CD14-positive monocyte (primary cell): Measurements from ENCODE around the gene PLCB1. TPM values are rescaled to one million over a fixed set of nuclear protein-coding genes. Genes with fewer than 3 reads are reported as not detected.

Experiments used
- DNase-seq, 3 donors: peaks; one replicate each; pipeline ENCODE4 v3.0.0-alpha.2; 2011 to 2022
- H2AFZ ChIP-seq: 2 replicates; pipeline ENCODE4 v1.6.0; 2012; ENCODE audit warnings: mild to moderate bottlenecking, low read depth, low read length, inconsistent platforms; ENCODE audit not compliant: insufficient read depth, poor library complexity, severe bottlenecking
- H3K27ac ChIP-seq, 2 donors: 1 replicate in 1 of 2; 2 replicates in 1 of 2; pipeline ENCODE4 v1.5.1; 2012 to 2013; ENCODE audit warnings: low read length in 2 of 2, control low read depth in 1 of 2, inconsistent platforms in 1 of 2, low read depth in 1 of 2, mild to moderate bottlenecking in 1 of 2
- H3K27me3 ChIP-seq, 2 donors: one replicate each; pipeline versions ENCODE4 v1.6.0 to v1.6.1; 2011 to 2013; ENCODE audit warnings: low read length in 2 of 2; ENCODE audit not compliant: control insufficient read depth in 2 of 2, insufficient read depth in 2 of 2
- H3K36me3 ChIP-seq, 2 donors: replicated peaks in 1 of 2; 1 replicate in 1 of 2; 2 replicates in 1 of 2; pipeline versions ENCODE4 v1.5.1 to v1.6.1; 2012 to 2013; ENCODE audit warnings: low read length in 2 of 2, control low read depth in 1 of 2, inconsistent platforms in 1 of 2, mild to moderate bottlenecking in 1 of 2; ENCODE audit not compliant: insufficient read depth in 2 of 2, control insufficient read depth in 1 of 2
- H3K4me1 ChIP-seq, 2 donors: 1 replicate in 1 of 2; 2 replicates in 1 of 2; pipeline versions ENCODE4 v1.5.1 to v1.6.1; 2012 to 2013; ENCODE audit warnings: low read length in 2 of 2, control low read depth in 1 of 2, inconsistent platforms in 1 of 2, mild to moderate bottlenecking in 1 of 2, moderate library complexity in 1 of 2; ENCODE audit not compliant: insufficient read depth in 2 of 2, control insufficient read depth in 1 of 2
- H3K4me2 ChIP-seq: replicated peaks from 2 replicates; pipeline ENCODE3; 2012; ENCODE audit warnings: low read length, moderate library complexity, mild to moderate bottlenecking; ENCODE audit not compliant: poor library complexity, severe bottlenecking; ENCODE audit errors: extremely low read depth
- H3K4me3 ChIP-seq, 3 experiments: fragments of 200-600 bp in 1 of 3; sonication (generic) in 1 of 3; replicated peaks in 1 of 3; 1 replicate in 2 of 3; 2 replicates in 1 of 3; pipeline ENCODE4 v1.5.1; 2011 to 2013; ENCODE audit warnings: low read length in 3 of 3, mild to moderate bottlenecking in 3 of 3, control low read depth in 2 of 3, low read depth in 2 of 3, inconsistent platforms in 1 of 3, moderate library complexity in 1 of 3
- H3K79me2 ChIP-seq: 2 replicates; pipeline ENCODE4 v1.6.0; 2012; ENCODE audit warnings: mild to moderate bottlenecking, control low read depth, inconsistent platforms, low read length, moderate library complexity; ENCODE audit not compliant: insufficient read depth
- H3K9ac ChIP-seq: 2 replicates; pipeline ENCODE4 v1.6.0; 2017; ENCODE audit warnings: low read length, mild to moderate bottlenecking; ENCODE audit not compliant: insufficient read depth, poor library complexity, severe bottlenecking
- H3K9me3 ChIP-seq, 2 donors: replicated peaks in 1 of 2; 1 replicate in 1 of 2; 2 replicates in 1 of 2; pipeline versions ENCODE4 v1.5.1 to v1.6.1; 2012 to 2013; ENCODE audit warnings: low read length in 2 of 2, control low read depth in 1 of 2; ENCODE audit not compliant: control insufficient read depth in 1 of 2, insufficient read depth in 1 of 2
- H4K20me1 ChIP-seq: 2 replicates; pipeline ENCODE4 v1.6.0; 2012; ENCODE audit warnings: mild to moderate bottlenecking, low read length, control low read depth, moderate library complexity; ENCODE audit not compliant: insufficient read depth
- H3K27ac Mint-ChIP-seq, 7 donors: one replicate each; pipeline ENCODE4 v1.8.0; 2020; ENCODE audit warnings: mild to moderate bottlenecking in 7 of 7, mixed read lengths in 7 of 7, moderate library complexity in 6 of 7, inconsistent platforms in 2 of 7
- H3K27me3 Mint-ChIP-seq, 3 donors: one replicate each; pipeline ENCODE4 v1.8.0; 2021 to 2022; ENCODE audit warnings: low read depth in 3 of 3, mild to moderate bottlenecking in 3 of 3, mixed read lengths in 3 of 3, moderate library complexity in 3 of 3, inconsistent platforms in 1 of 3
- H3K36me3 Mint-ChIP-seq, 2 donors: one replicate each; pipeline ENCODE4 v1.8.0; 2020; ENCODE audit warnings: mixed read lengths in 2 of 2, inconsistent platforms in 1 of 2, mild to moderate bottlenecking in 1 of 2
- H3K4me1 Mint-ChIP-seq: one replicate; pipeline ENCODE4 v1.8.0; 2020; ENCODE audit warnings: mild to moderate bottlenecking, mixed read lengths
- H3K4me3 Mint-ChIP-seq, 2 donors: one replicate each; pipeline ENCODE4 v1.8.0; 2020; ENCODE audit warnings: mild to moderate bottlenecking in 2 of 2, mixed read lengths in 2 of 2, moderate library complexity in 1 of 2
- H3K9me3 Mint-ChIP-seq, 7 donors: one replicate each; pipeline ENCODE4 v1.8.0; 2020 to 2022; ENCODE audit warnings: mixed read lengths in 7 of 7, mild to moderate bottlenecking in 6 of 7, moderate library complexity in 6 of 7, inconsistent platforms in 2 of 7
- CTCF ChIP-seq: fragments of 200-600 bp; IDR thresholded peaks from one replicate; pipeline ENCODE4 v1.8.0; 2022; ENCODE audit warnings: antibody characterized with exemption, mild to moderate bottlenecking
- WGBS: methylation state at CpG from one replicate; pipeline ENCODE4 v1.1.5; 2013; ENCODE audit warnings: missing lambda C conversion rate; ENCODE audit not compliant: insufficient coverage; 5-methylcytosine and 5-hydroxymethylcytosine counted together
- intact Hi-C, 2 donors: fragments of 100-400 bp; cut with micrococcal nuclease; formaldehyde crosslinking; loops; one replicate each; pipeline versions ENCODE4 v1.15.0 to v1.15.1; 2023
- polyA plus RNA-seq, 3 donors: library from polyadenylated mRNA; depleted of rRNA in 1 of 3; unstranded in 2 of 3; stranded (reverse) in 1 of 3; fragments of 300-500 nt in 2 of 3; fragments of >200 nt in 1 of 3; fragmentation: Illumina TruSeq in 2 of 3; gene quantifications; 1 replicate in 2 of 3; 2 replicates in 1 of 3; pipeline ENCODE4 v1.2.3, GENCODE V29; 2012 to 2021

Gene PLCB1
- polyA plus RNA-seq, 3 donors: 8.6 to 16.4 (median 13.2) TPM

GRCh38 chr20:8089668-8090067 is 42.4 kb upstream of the PLCB1 start:
- no peak overlapping the region for H2AFZ ChIP-seq
- peaks cover 0 to 3% (median 0%) of the 10 kb centered on the region in 3 donors for H3K27me3 Mint-ChIP-seq
- H3K79me2 ChIP-seq: no peaks in the 10 kb centered on the region
- H3K4me2 ChIP-seq: no peak overlapping the region
- no peaks in the 10 kb centered on the region for H4K20me1 ChIP-seq
- TF ChIP-seq CTCF: no peak
- no peak overlapping the region for H3K27ac Mint-ChIP-seq
- H3K27ac ChIP-seq: no peak overlapping the region
- no peaks in the 10 kb centered on the region for H3K36me3 ChIP-seq
- intact Hi-C loops: no loop called here
- WGBS: 89% methylated on average over 4 of the region's 5 CpGs
- H3K27me3 ChIP-seq: no peaks in the 10 kb centered on the region
- H3K4me3 ChIP-seq: no peak overlapping the region
- DNase-seq: no peak
- no peaks in the 10 kb centered on the region for H3K9me3 ChIP-seq
- no peaks in the 10 kb centered on the region for H3K36me3 Mint-ChIP-seq
- no peak overlapping the region for H3K9ac ChIP-seq
- peaks cover 4 to 7% of the 10 kb centered on the region in 2 donors for H3K4me1 ChIP-seq
- H3K4me1 Mint-ChIP-seq: peaks cover 6% of the 10 kb centered on the region
- no peaks in the 10 kb centered on the region for H3K9me3 Mint-ChIP-seq
- no peak overlapping the region for H3K4me3 Mint-ChIP-seq

DNA sequence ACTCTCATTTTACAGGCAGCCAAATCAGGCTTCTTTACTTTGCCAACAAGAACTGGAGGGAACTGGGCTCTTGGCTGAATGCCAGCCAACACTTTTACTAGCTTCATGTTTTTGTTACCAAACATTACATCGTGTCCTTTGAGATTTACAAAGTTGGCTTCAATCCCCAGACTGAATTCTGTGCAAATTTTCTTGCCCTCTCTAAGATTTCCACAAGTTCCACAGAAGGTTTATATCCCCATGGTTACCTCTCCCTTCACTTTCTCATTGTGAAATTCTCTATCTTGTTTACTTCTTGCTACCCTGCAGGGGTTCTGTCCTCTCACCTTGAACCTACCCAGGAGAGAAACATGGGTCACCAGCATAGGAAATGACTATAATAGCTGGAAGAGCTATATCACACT is 37.6 kb upstream of the PLCB1 start:
- no peaks in the 10 kb centered on the region for H3K79me2 ChIP-seq
- H3K4me3 ChIP-seq: no peak overlapping the region
- no peaks in the 10 kb centered on the region for H3K36me3 Mint-ChIP-seq

More for the DNA sequence above, 37.6 kb upstream of the PLCB1 start:
- no peaks in the 10 kb centered on the region for H4K20me1 ChIP-seq
- peaks cover 6 to 12% of the 10 kb centered on the region in 2 donors for H3K4me1 ChIP-seq
- 0% methylated on average over 1 of the region's 1 CpG for WGBS
- Mint-ChIP-seq H3K27ac (peak overlapping the region; percentile 31 to 92 (median 75)), H3K4me3 (no peak overlapping the region), H3K27me3 (peaks cover 0 to 2% (median 1%) of the 10 kb centered on the region in 3 donors), H3K9me3 (no peaks in the 10 kb centered on the region), H3K4me1 (peaks cover 14% of the 10 kb centered on the region)
- intact Hi-C loops: no loop called here
- no peak for TF ChIP-seq CTCF
- H3K9ac ChIP-seq: no peak overlapping the region
- no peaks in the 10 kb centered on the region for H3K36me3 ChIP-seq
- H2AFZ ChIP-seq: no peak overlapping the region
- H3K27ac ChIP-seq: no peak overlapping the region
- peak in 2 of 3 donors; percentile 21 to 44 for DNase-seq
- no peaks in the 10 kb centered on the region for H3K27me3 ChIP-seq
- peak overlapping the region; percentile 11 for H3K4me2 ChIP-seq
- H3K9me3 ChIP-seq: no peaks in the 10 kb centered on the region
